ENCODE measurements around the gene LIN28B.

LIN28B gene

GRCh38 chr6:104956731-104957294 is at the start of gene LIN28B:
LIN28B (plus strand) TSS chr6:104957107; CDS start chr6:104957251, 144 bp downstream.
- no peak within 1 kb of the TSS for H3K4me3 Mint-ChIP-seq
- ATAC-seq (replicated peaks; ENCODE audit: extremely low read depth, poor library complexity, severe bottlenecking) (no peak), DNase-seq (ENCODE audit: low spot score in 2 of 2) (no peak)
- H3K4me1 Mint-ChIP-seq: peaks cover 5% of the 10 kb centered on the region
- peaks cover 5% of the 10 kb centered on the region for H3K9me3 Mint-ChIP-seq
- H3K36me3 Mint-ChIP-seq (ENCODE audit: insufficient read depth): peaks cover 2% of the 10 kb centered on the region
- peaks cover 81% of the 10 kb centered on the region for H3K27me3 Mint-ChIP-seq
- H3K27ac Mint-ChIP-seq (ENCODE audit: low read depth): no peak within 1 kb of the TSS

DNA sequence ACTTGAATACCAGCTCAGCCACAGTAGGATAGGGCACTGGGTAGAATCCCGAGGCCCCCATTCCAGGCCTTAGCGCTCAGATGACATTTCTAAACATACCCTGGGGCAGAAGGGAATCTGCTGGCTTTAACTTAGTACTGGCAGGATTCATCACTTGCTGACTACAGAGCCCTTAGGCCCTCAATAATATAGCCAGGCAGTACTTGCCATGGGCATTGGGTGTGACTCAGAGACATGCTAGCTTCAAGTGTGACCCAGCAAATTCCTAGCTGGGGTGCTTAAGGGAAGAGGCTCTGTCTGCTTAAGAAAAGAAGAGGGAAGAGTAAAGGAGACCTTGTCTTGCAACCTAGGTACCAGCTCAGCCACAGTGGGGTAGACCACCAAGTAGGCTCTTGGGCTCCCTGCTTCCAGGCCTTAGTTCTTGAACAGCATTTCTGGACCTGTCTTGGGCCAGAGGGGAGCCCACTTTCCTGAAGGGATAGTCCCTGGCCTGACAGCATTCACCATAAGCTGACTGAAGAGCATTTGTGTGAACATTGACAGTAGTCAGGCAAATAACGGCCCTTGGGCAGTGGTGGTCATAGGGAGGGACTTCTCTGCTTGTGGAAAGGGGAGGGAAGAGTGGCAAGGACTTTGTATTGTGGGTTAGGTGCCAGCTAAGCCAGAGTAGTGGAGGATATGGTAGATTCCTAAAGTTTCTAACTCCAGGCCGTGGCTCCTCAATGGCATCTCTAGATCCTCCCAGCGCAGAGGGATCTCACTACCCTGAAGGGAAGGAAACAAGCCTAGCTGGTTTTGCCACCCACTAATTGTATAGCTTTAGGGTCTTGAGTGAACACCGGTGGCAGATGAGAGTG is 48.6 kb upstream of the LIN28B start:
- Mint-ChIP-seq H3K9me3 (no peaks in the 10 kb centered on the region), H3K36me3 (ENCODE audit: insufficient read depth) (peaks cover 1% of the 10 kb centered on the region), H3K4me3 (no peak overlapping the region), H3K27ac (ENCODE audit: low read depth) (no peak overlapping the region), H3K27me3 (peaks cover 55% of the 10 kb centered on the region), H3K4me1 (no peaks in the 10 kb centered on the region)
- no peak for ATAC-seq (replicated peaks; ENCODE audit: extremely low read depth, poor library complexity, severe bottlenecking)
- no peak for DNase-seq (ENCODE audit: low spot score in 2 of 2)

GRCh38 chr6:104908888-104909525 is 47.9 kb upstream of the LIN28B start:
- H3K9me3 Mint-ChIP-seq: no peaks in the 10 kb centered on the region
- DNase-seq (ENCODE audit: low spot score in 2 of 2) (no peak), ATAC-seq (replicated peaks; ENCODE audit: extremely low read depth, poor library complexity, severe bottlenecking) (no peak)
- peaks cover 1% of the 10 kb centered on the region for H3K36me3 Mint-ChIP-seq (ENCODE audit: insufficient read depth)
- H3K27ac Mint-ChIP-seq (ENCODE audit: low read depth): no peak overlapping the region
- H3K4me3 Mint-ChIP-seq: no peak overlapping the region
- no peaks in the 10 kb centered on the region for H3K4me1 Mint-ChIP-seq
- peaks cover 55% of the 10 kb centered on the region for H3K27me3 Mint-ChIP-seq

DNA sequence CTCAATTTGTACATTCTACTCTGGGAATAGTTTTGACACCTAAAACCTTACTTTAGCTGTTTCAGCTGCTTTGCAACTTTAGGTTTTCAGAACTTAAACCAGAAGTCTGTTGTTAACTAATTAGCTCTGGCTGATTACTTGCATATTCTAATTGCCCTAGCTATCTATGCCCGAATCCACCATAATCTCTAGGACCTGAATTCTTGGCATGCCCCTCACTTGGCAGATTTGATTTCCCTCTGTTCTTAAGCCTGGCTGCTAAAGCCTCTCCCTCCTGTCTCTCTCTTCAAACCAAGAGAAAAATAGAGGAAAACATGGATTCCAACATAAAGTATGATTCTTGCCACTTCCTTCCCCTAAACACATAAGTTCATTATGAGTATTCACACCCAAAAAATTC is 35.0 kb upstream of the LIN28B start:
- no peaks in the 10 kb centered on the region for H3K36me3 Mint-ChIP-seq (ENCODE audit: insufficient read depth)
- peaks cover 60% of the 10 kb centered on the region for H3K27me3 Mint-ChIP-seq
- H3K4me3 Mint-ChIP-seq: no peak overlapping the region

DNA sequence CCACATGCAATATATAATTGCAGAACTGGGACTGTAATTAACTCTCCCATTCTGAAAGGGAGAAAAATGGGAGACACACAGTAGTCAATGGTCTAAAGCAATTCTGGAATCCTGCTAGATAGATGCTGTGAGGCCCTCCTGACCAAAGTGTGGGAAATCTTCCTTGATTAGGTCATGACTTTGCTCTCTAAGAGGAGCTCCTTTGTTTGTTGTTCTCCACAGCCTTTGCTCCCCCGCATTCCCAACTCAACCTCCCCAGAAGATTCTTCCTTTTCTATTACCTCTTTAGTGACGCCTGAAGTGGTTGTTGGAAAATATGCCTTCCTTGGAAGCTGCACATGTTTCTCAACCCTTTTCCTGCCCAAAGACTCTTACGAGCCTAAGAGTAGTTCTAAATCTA is 28.8 kb upstream of the LIN28B start:
- H3K36me3 Mint-ChIP-seq (ENCODE audit: insufficient read depth): no peaks in the 10 kb centered on the region
- no peaks in the 10 kb centered on the region for H3K4me1 Mint-ChIP-seq
- DNase-seq (ENCODE audit: low spot score in 2 of 2) (no peak), ATAC-seq (replicated peaks; ENCODE audit: extremely low read depth, poor library complexity, severe bottlenecking) (no peak)
- H3K9me3 Mint-ChIP-seq: no peaks in the 10 kb centered on the region
- H3K27ac Mint-ChIP-seq (ENCODE audit: low read depth): no peak overlapping the region
- H3K27me3 Mint-ChIP-seq: peaks cover 31% of the 10 kb centered on the region
- H3K4me3 Mint-ChIP-seq: no peak overlapping the region

More for the DNA sequence above, 35.0 kb upstream of the LIN28B start:
- no peak for DNase-seq (ENCODE audit: low spot score in 2 of 2)
- Mint-ChIP-seq H3K27ac (ENCODE audit: low read depth) (no peak overlapping the region), H3K9me3 (no peaks in the 10 kb centered on the region), H3K4me1 (no peaks in the 10 kb centered on the region)
- ATAC-seq (replicated peaks; ENCODE audit: extremely low read depth, poor library complexity, severe bottlenecking): no peak

GRCh38 chr6:104929353-104929752 is 27.6 kb upstream of the LIN28B start:
- Mint-ChIP-seq H3K4me1 (no peaks in the 10 kb centered on the region), H3K36me3 (ENCODE audit: insufficient read depth) (no peaks in the 10 kb centered on the region)
- no peak for DNase-seq (ENCODE audit: low spot score in 2 of 2)

GRCh38 chr6:104930939-104931338 is 26.0 kb upstream of the LIN28B start:
- H3K27ac Mint-ChIP-seq (ENCODE audit: low read depth): no peak overlapping the region
- H3K27me3 Mint-ChIP-seq: peaks cover 24% of the 10 kb centered on the region
- no peaks in the 10 kb centered on the region for H3K9me3 Mint-ChIP-seq
- ATAC-seq (replicated peaks; ENCODE audit: extremely low read depth, poor library complexity, severe bottlenecking): no peak
- no peaks in the 10 kb centered on the region for H3K4me1 Mint-ChIP-seq
- H3K4me3 Mint-ChIP-seq: no peak overlapping the region
- H3K36me3 Mint-ChIP-seq (ENCODE audit: insufficient read depth): no peaks in the 10 kb centered on the region
- no peak for DNase-seq (ENCODE audit: low spot score in 2 of 2)

More at GRCh38 chr6:104929353-104929752, 27.6 kb upstream of the LIN28B start:
- no peak overlapping the region for H3K4me3 Mint-ChIP-seq
- no peak overlapping the region for H3K27ac Mint-ChIP-seq (ENCODE audit: low read depth)
- no peak for ATAC-seq (replicated peaks; ENCODE audit: extremely low read depth, poor library complexity, severe bottlenecking)
- H3K9me3 Mint-ChIP-seq: no peaks in the 10 kb centered on the region
- peaks cover 22% of the 10 kb centered on the region for H3K27me3 Mint-ChIP-seq

- no peaks in the 10 kb centered on the region for H3K36me3 Mint-ChIP-seq (ENCODE audit: insufficient read depth)
- no peak overlapping the region for H3K4me3 Mint-ChIP-seq
- no peaks in the 10 kb centered on the region for H3K9me3 Mint-ChIP-seq
- ATAC-seq (replicated peaks; ENCODE audit: extremely low read depth, poor library complexity, severe bottlenecking) (no peak), DNase-seq (ENCODE audit: low spot score in 2 of 2) (no peak)
- peaks cover 24% of the 10 kb centered on the region for H3K27me3 Mint-ChIP-seq
- H3K4me1 Mint-ChIP-seq: no peaks in the 10 kb centered on the region
- no peak overlapping the region for H3K27ac Mint-ChIP-seq (ENCODE audit: low read depth)
Observed at GRCh38 chr6:104936766-104937535, 20.0 kb upstream of the LIN28B start.

DNA sequence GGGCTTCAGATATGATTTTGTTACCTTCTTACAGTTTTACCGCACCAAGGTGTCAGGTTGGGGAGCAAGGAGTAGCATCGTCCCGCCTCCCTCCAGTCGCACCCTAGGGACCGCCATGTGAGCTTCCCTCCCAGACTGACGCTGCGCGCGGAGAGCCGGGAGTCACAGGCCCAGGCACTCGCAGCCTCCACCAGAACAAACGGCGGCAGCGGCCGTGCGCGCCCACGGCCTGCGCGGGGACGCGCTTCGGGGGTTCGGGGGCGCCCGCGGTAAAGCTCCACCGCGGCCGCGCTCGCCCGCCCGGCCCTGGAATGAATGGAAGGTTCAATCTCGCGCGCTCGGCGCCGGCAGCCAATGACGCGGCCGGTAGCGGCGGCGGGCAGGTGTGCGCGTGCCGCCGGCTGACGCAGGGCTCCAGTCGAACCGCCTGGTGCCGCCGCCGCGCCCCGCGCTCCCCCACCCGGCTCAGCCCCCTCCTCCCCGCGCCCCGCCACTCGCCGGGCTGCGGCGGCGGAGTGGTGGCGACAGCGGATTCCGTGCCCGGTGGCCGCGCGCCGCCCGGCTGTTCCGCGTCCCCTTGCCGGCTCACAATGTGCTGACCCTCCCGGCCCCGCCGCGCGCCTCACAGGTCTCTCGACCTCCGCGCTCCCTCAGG is 16.5 kb upstream of the LIN28B start:
- no peaks in the 10 kb centered on the region for H3K4me1 Mint-ChIP-seq
- H3K27ac Mint-ChIP-seq (ENCODE audit: low read depth): no peak overlapping the region
- DNase-seq (ENCODE audit: low spot score in 2 of 2) (no peak), ATAC-seq (replicated peaks; ENCODE audit: extremely low read depth, poor library complexity, severe bottlenecking) (no peak)
- H3K36me3 Mint-ChIP-seq (ENCODE audit: insufficient read depth): no peaks in the 10 kb centered on the region
- no peaks in the 10 kb centered on the region for H3K9me3 Mint-ChIP-seq
- H3K27me3 Mint-ChIP-seq: peaks cover 24% of the 10 kb centered on the region
- no peak overlapping the region for H3K4me3 Mint-ChIP-seq

DNA sequence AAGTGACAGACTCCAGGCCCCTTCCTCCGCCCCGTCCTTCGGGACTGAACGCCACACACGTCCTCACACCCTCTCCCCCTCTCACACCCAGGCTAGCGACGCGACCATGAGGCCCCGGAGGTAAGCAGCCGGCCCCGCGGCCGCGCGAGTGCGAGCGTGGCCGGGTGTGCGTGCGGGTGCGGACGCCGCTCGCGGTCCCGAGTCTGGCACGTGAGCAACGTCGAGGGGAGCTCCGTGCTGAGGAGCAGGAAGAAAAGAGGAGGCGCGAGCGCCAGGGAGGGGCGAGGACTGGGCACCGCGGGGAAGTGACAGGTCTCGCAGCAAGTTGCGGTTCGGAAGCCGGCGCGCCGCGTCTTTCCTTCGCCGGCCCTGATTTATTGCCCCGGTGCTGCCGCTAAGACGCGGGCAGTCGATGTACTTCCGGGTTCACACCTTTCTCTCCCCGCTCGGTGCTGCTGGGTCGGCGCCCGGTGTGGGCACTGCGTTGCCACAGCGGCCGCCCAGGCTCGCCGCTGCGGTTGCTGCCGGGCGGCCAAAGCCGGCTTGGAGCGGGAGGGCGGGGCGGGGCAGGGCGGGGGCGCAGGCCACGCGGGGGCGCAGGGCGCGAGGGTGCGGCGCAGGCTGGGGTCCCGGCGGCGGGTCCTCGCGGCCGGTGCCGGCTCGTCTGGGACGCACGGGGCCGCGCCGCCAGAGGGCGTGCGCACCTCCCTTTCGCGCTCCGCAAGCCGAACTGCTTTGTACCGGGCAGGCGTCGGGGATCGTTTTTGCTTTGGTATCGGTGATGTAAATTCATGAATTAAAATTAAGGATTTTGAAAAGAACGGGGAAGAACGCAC is 15.8 kb upstream of the LIN28B start:
- Mint-ChIP-seq H3K27me3 (peaks cover 20% of the 10 kb centered on the region), H3K36me3 (ENCODE audit: insufficient read depth) (no peaks in the 10 kb centered on the region), H3K9me3 (no peaks in the 10 kb centered on the region), H3K4me3 (no peak overlapping the region), H3K27ac (ENCODE audit: low read depth) (no peak overlapping the region), H3K4me1 (no peaks in the 10 kb centered on the region)
- ATAC-seq (replicated peaks; ENCODE audit: extremely low read depth, poor library complexity, severe bottlenecking) (peak; percentile 36), DNase-seq (ENCODE audit: low spot score in 2 of 2) (peak in 1 of 2 donors; percentile 11)

- H3K4me1 Mint-ChIP-seq: no peaks in the 10 kb centered on the region
- H3K36me3 Mint-ChIP-seq (ENCODE audit: insufficient read depth): no peaks in the 10 kb centered on the region
- H3K9me3 Mint-ChIP-seq: no peaks in the 10 kb centered on the region
- peaks cover 14% of the 10 kb centered on the region for H3K27me3 Mint-ChIP-seq
- DNase-seq (ENCODE audit: low spot score in 2 of 2): no peak
- H3K27ac Mint-ChIP-seq (ENCODE audit: low read depth): no peak overlapping the region
- no peak overlapping the region for H3K4me3 Mint-ChIP-seq
- ATAC-seq (replicated peaks; ENCODE audit: extremely low read depth, poor library complexity, severe bottlenecking): no peak
Observed at GRCh38 chr6:104941729-104942091, 15.2 kb upstream of the LIN28B start.
